GM04504 (cell line): Measurements from ENCODE around the gene KLK14.

Experiments used
- DNase-seq: peaks from one replicate; pipeline ENCODE4 v3.0.0-alpha.2; 2012; ENCODE audit warnings: low read depth

The KLK14 gene

DNA sequence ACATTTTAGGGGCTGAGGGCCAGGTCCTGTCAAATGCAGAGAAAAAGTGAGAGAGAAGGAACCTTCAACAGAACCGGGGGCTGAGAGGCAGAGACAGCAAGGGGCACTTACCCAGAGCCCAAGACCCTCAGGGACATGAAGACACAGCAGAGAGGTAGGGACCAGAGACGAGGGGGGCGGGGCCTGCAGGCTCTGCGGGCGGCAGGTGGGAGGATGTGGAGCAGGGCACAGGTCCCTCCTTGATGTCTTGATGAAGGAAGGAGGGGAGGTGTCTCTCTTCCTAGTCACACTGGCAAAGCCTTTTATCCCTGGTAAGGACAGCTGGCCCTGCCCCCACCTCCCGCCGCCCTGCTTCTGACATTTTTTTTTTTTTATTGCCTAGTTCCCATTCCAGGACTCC is at the start of gene KLK14:
TSS of gene KLK14 (minus strand) at position 277 of the 400 bp plus-strand sequence. CDS start at position 4, 273 bp downstream.
- DNase-seq: no peak

DNA sequence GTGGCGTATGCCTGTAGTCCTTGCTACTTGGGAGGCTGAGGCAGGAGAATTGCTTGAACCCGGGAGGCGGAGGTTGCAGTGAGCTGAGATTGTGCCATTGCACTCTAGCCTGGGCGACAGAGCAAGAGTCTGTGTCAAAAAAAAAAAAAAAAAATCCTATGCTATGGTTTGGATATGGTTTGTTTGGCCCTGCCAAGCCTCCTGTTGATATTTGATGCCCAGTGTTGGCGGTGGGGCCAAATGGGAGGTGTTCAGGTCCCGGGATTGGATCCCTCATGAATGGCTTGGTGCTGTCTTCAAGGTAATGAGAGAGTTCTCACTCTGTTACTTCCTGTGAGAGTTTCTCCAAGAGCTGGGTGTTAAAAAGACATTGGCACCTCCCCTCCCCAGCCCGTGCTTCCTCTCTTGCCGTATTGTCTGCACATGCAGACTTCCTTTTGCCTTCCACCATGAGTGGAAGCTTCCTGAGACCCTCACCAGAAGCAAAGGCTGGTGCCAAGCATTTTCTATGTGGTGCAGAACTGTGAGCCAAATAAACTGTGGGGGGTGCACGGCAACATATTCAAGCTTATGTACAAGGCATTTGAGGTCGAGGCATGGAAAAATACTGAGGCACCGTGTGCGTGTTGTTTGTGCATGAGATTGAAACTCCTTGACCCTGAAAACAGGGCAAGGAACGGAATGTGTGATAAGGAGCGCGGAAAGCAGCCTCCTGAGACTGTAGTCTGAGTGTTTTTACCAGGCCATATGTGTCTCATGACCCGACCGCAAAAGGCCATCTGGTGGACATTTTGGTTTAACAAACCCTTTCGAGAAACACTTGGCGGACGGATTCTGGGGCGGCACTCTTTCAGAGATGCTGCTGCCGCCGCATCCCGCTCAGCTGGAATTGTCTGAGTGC is 49.3 kb upstream of the KLK14 start:
- peak; percentile 20 for DNase-seq

GRCh38 chr19:51129716-51130115 is 47.0 kb upstream of the KLK14 start:
- DNase-seq: no peak

GRCh38 chr19:51128227-51128626 is 45.5 kb upstream of the KLK14 start:
- no peak for DNase-seq

DNA sequence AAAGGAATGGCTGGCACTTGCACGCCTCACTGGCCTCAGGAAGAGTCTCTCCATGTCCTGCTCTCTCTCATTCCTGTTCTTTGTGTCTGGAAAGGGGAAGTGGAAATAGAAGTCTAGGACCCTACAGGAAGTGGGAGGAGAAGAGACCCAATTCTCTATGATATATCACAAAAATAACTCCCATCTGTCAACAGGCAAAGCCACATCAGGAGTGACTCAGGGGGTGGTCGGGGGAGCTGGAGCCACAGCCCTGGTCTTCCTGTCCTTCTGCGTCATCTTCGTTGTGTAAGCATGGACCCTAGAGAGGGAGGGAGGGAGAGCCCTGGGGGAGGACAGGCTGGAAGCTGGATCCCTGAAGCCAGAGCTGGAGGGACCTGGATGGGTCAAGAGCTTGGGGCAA is 45.1 kb upstream of the KLK14 start:
- DNase-seq: no peak

DNA sequence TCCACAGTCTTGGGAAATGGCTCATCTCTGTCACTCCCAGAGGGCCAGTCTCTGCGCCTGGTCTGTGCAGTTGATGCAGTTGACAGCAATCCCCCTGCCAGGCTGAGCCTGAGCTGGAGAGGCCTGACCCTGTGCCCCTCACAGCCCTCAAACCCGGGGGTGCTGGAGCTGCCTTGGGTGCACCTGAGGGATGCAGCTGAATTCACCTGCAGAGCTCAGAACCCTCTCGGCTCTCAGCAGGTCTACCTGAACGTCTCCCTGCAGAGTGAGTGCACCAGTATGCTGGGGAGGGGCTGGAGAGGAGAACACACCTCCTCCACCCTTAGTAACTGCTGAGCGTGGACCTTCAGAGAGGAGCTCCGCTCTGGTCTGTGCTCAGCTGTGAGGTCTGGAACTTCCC is 44.3 kb upstream of the KLK14 start:
- DNase-seq: no peak

- no peak for DNase-seq
Measured at GRCh38 chr19:51125421-51126075, 42.9 kb upstream of the KLK14 start.

DNA sequence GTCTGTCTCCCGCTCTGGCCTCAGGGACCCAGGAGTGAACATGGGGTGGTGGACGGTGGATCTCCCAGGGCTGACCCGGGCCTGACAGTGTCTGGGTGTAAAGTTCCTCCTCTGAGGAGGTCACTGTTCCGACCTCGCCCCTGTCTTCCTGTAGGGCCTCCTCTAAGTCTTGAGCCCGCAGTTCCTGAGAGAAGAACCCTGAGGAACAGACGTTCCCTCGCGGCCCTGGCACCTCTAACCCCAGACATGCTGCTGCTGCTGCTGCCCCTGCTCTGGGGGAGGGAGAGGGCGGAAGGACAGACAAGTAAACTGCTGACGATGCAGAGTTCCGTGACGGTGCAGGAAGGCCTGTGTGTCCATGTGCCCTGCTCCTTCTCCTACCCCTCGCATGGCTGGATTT is 42.0 kb upstream of the KLK14 start, which contains the start of gene SIGLEC9:
TSS of gene SIGLEC9 (plus strand) at position 178 of the 400 bp plus-strand sequence. CDS start at position 247, 69 bp downstream.
- DNase-seq: no peak

DNA sequence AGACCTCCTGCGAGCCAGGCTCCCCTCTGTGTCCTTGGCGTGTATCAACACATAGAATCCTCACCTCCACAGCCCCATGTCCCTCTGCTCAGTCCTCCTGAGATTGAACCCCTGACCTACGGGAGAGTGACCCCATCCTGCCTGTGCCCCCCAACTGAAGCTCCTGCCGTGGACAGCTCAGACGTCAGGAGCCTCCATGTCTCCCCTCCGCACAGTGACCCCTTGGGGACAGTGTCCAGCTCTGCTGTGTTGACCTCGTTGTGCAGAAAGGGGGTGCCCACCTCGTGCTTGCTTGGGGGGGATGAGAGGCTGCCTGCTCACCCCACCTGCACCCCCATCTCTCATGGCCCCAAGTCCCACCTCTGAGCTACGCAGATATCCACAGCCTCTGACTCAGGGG is 41.5 kb upstream of the KLK14 start:
- DNase-seq: no peak

DNA sequence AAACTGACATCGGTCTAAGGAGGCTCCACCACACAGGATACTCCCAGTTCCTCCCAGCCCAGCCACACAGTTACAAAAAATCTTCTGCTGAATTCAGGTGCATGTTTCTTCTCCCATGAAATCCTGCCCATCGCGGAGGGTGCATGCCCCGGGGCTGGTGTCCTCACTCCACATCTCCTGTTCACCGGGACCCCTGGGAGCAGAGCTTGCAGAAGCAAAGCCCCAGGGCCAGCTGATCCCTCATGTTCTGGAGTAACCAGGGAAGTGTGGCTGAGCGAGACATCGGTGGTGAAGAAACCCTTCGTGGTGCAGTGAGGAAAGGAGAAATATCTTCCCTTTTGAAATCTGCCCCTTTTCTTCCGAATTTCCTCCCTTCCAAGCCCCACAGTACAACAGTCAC is 41.1 kb upstream of the KLK14 start:
- DNase-seq: no peak

DNA sequence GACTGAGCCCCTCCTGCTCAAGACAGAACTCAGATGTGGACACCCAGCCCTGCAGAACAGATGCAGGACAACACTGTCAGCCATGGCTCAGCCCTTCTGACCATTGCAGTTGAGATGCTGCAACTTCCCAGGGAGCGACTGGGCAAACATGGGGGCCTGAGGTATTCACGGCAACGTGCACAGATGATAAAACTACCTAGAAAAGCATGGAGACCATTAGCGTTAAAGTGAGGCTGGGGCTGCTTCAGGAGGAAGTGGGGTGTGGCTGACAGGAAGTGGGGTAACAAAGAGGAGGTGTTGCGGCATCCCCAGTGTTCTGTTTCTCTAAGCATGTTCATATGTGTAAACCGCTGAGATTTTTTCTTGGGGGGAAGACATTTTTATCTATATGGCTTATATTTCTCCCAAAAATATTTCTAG is 40.7 kb upstream of the KLK14 start:
- DNase-seq: no peak

DNA sequence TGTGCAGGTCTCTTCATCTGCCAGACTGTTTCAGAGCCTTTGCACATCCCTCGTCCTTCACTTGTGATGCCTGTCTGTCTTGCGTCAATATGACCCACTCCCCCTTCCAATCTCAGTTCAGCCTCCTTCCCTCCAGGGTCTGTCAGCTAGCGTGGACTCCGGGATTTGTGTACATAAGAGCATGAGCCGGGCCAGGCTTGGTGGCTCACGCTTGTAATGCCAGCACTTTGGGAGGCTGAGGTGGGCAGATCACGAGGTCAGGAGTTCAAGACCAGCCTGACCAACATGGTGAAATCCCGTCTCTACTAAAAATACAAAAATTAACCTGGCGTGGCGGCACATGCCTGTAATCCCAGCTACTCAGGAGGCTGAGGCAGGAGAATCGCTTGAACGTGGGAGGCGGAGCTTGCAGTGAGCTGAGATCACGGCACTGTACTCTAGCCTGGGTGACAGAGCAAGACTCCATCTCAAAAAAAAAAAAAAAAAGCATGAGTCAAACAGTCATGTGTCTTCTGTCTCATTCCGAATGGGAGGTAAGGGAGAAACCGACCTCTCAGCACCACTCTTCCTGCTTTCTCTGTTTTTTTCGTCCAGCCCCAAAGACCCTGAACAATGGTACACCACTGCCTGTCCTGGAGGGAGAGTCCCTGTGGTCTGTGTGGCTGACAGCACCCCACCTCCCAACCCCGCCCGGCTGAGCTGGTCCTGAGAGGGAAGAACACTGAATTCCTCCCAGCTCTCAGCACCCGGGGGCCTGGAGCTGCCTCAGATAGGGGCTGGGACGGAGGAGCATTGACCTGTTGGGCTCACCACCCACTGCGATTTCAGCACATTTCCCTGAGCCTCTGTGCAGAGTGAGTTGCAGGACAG is 39.7 kb upstream of the KLK14 start:
- no peak for DNase-seq

DNA sequence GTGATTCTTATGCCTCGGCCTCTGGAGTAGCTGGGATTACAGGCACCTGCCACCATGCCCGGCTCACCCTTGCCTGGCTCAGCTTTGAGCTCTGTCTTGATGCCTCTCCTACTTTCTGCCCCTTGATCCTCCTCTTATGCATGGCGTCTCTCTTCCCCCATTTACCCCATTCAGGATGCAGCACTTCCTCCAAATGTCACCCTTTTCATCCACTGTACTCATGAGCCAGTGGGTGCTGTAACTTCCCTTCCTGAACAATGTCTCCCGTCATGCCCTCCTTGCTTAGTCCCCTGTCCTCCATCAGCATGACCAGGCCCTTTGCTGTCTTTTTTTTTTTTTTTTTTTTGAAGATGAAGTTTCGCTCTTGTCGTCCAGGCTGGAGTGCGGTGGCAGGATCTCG is 38.6 kb upstream of the KLK14 start:
- no peak for DNase-seq

DNA sequence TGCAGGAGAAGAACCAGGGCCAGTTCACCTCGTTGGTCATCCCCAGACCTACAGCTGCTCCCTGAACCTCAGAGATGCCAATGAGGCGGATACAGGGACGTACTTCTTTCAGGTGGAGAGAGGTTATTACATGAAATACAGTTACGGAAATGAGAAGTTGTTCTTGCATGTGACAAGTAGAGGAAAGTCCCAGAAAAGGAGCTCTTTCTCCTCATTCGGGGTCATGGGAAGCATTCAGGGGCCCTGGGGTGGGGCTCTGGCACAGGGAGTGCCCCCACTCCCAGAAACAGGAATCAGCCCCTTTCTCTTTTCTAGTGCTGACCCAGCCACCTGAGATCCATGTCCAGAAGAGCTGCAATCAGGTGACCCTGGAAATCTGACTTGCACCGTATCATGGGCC is 37.5 kb upstream of the KLK14 start:
- DNase-seq: no peak

DNA sequence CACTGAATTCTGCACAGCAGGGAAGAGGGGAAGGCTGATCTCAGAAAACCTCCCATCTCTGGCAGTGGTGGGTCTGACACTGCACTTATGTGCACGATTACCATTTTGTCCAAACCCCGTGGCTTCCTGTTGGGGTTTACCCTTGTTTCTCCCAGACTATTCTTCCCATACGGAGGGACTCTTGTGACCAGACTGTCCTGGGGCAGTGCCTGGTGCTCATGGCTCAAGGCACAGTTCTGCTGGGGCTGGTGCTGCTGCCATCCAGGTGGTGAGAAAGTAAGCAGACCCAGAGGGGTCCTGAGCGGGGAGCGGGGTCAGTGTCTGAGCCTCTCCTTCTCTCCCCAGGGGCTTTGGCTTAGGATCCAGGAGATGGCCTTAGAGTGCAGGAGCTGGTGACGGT is 36.9 kb upstream of the KLK14 start:
- DNase-seq: no peak

- no peak for DNase-seq
Measured at GRCh38 chr19:51119101-51119500, 36.4 kb upstream of the KLK14 start.

- DNase-seq: no peak
Measured at GRCh38 chr19:51116736-51117286, 34.1 kb upstream of the KLK14 start.

DNA sequence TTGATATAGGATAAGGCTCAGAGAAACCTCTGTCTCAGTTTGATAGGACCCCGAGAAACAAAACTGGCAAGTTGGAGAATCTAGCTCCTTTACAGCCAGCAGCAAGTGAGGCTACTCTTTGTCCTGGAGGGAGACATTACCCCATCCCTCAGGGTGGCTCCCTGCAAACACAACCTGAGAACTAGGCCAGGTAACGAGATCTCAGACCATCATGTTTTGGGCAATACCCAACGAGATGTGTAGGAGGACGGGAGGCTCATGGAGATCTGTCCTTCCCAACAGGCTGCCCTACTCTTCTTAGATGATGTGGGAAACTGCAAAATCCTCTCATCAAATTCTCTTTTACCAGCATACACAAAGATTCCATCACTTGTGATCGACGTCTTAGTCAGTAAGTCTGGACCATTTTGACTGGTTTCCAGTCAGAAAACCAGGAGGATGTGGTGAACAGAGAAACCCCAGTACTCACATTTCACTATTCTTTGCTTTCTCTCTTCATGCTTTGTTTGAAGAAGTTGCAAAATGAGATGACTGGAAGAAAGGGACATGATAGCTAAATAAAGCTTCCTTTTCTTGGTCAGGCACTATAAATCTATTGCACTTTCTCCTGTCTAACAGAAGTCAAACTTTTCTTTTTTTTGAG is 31.5 kb upstream of the KLK14 start:
- no peak for DNase-seq

- no peak for DNase-seq
Measured at GRCh38 chr19:51111606-51112005, 28.9 kb upstream of the KLK14 start.

- DNase-seq: no peak
Measured at GRCh38 chr19:51110666-51110971, 27.9 kb upstream of the KLK14 start.

DNA sequence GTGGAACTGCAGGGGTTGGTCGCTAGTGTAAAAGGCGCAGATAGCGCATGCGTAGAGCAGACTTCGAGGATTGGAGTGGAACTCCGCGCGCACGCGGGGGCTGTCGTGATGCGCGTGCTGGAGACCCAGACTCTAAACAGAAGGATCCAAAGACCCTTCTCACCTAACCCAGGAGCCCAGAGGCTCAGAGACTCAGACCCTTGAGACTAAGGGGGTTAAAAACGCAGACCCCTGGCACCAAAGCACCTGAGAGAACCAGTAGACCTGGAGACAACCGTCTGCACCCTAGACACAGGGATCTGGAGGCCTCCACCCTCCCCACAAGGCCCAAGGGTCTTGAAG is 26.1 kb upstream of the KLK14 start:
- no peak for DNase-seq
